ENCODE results near the gene GNA14.

The GNA14 gene

DNA sequence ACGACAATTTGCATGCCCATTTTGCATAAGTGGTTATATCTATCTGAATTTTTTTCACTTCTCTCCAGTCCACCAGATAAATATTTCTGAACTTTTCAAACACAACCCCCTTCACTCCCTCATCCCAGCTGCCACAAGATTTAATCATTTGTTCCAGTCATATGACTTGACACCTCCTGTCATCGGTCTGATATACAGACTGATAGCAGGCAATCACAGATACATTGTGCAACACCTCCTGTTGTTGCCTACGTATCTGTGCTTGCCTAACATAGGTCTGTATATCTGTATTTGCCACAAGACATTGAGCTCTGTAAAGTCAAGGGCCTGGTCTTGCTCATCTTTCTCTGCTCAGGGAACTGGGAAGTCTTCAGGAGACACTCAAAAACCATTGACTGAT, 65.6 kb downstream of the GNA14 start:
- H3K9me3 ChIP-seq (ENCODE audit: control insufficient read depth in 5 of 5, low read length in 5 of 5), result no peaks in the 10 kb centered on the region
- peaks cover 0 to 8% (median 4%) of the 10 kb centered on the region in 5 donors for H3K4me1 ChIP-seq (ENCODE audit: control insufficient read depth in 5 of 5, insufficient read depth in 5 of 5, low read length in 5 of 5)
- no peak overlapping the region for H3K9ac ChIP-seq (ENCODE audit: low read length in 5 of 5)
- H3K27me3 ChIP-seq (ENCODE audit: control insufficient read depth in 5 of 5, insufficient read depth in 4 of 5, low read length in 5 of 5), result no peaks in the 10 kb centered on the region
- H3K27ac ChIP-seq (ENCODE audit: low read depth, low read length), result no peak overlapping the region
- no peaks in the 10 kb centered on the region for H3K36me3 ChIP-seq (ENCODE audit: control insufficient read depth in 5 of 5, insufficient read depth in 5 of 5, low read length in 5 of 5)
- no peak overlapping the region for H3K4me3 ChIP-seq (ENCODE audit: low read depth in 1 of 5, low read length in 5 of 5)

DNA sequence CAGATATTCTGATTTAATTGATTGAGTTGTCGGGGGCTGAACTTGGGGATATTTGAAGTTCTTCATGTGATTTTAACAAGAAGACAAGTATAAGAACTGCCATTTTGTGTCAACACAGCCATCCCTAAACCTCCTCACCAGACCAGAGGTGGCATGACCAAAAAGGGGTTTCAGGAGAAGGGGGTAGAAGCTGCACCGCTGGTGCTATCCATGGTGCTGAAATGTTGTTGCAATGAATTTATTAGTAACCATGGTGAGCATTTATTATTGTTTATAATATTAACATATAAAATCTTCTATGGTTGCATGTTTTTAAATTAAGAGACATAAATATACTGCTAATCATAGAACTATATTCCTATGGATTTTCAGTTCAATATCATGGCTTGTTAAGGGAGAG, 72.3 kb downstream of the GNA14 start:
- Histone ChIP-seq H3K27me3 (ENCODE audit: control insufficient read depth in 5 of 5, insufficient read depth in 4 of 5, low read length in 5 of 5) (no peaks in the 10 kb centered on the region), H3K9ac (ENCODE audit: low read length in 5 of 5) (no peak overlapping the region), H3K4me1 (ENCODE audit: control insufficient read depth in 5 of 5, insufficient read depth in 5 of 5, low read length in 5 of 5) (peaks cover 0 to 9% (median 0%) of the 10 kb centered on the region in 5 donors), H3K4me3 (ENCODE audit: low read depth in 1 of 5, low read length in 5 of 5) (no peak overlapping the region), H3K9me3 (ENCODE audit: control insufficient read depth in 5 of 5, low read length in 5 of 5) (no peaks in the 10 kb centered on the region), H3K27ac (ENCODE audit: low read depth, low read length) (no peak overlapping the region), H3K36me3 (ENCODE audit: control insufficient read depth in 5 of 5, insufficient read depth in 5 of 5, low read length in 5 of 5) (no peaks in the 10 kb centered on the region)

DNA sequence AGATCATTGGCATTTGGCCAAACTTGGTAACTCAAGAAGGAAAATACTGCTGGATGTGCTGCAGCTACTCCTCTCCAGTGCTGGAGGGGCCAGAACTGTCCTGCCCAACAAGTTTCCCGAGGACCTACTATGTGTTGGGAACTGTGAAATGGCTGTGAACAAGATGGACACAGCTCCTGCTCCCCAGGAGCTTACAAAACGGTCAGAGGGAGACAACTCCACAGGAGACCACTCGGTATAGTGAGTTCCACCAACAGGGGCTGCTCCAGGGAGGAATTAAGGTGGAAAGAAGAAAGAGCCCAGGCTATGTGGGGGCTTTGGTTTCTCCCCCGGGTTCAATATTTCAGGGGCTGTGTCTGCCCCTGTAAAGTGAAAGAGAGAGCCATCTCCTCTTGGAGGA, 78.8 kb downstream of the GNA14 start:
- Histone ChIP-seq H3K4me1 (ENCODE audit: control insufficient read depth in 5 of 5, insufficient read depth in 5 of 5, low read length in 5 of 5) (peaks cover 0 to 5% (median 0%) of the 10 kb centered on the region in 5 donors), H3K27me3 (ENCODE audit: control insufficient read depth in 5 of 5, insufficient read depth in 4 of 5, low read length in 5 of 5) (no peaks in the 10 kb centered on the region)

DNA sequence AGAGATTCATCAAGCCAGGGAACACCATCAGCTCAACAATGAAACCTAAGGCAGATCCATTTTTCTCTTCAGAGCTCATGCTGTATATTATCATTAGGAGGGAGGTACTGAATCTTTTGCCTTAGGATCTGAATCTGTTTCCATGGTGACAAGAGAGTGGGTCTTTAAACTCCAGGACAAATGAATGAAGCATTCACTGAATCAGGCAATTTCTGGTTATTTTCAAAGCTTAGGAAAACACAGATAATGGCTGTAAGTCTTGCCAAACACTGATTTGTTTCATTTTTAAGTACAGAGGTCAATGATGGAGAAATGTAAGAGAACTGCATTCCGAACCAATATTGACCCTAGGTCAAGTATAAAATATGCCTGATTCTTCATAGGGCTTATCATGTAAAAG, 84.9 kb downstream of the GNA14 start:
- Histone ChIP-seq H3K4me1 (ENCODE audit: control insufficient read depth in 5 of 5, insufficient read depth in 5 of 5, low read length in 5 of 5) (peaks cover 2 to 20% (median 12%) of the 10 kb centered on the region in 5 donors), H3K4me3 (ENCODE audit: low read depth in 1 of 5, low read length in 5 of 5) (no peak overlapping the region), H3K9ac (ENCODE audit: low read length in 5 of 5) (no peak overlapping the region), H3K36me3 (ENCODE audit: control insufficient read depth in 5 of 5, insufficient read depth in 5 of 5, low read length in 5 of 5) (no peaks in the 10 kb centered on the region), H3K27me3 (ENCODE audit: control insufficient read depth in 5 of 5, insufficient read depth in 4 of 5, low read length in 5 of 5) (no peaks in the 10 kb centered on the region), H3K27ac (ENCODE audit: low read depth, low read length) (peak overlapping the region; percentile 14), H3K9me3 (ENCODE audit: control insufficient read depth in 5 of 5, low read length in 5 of 5) (no peaks in the 10 kb centered on the region)

More for the DNA sequence above, 78.8 kb downstream of the GNA14 start:
- Histone ChIP-seq H3K9me3 (ENCODE audit: control insufficient read depth in 5 of 5, low read length in 5 of 5) (no peaks in the 10 kb centered on the region), H3K27ac (ENCODE audit: low read depth, low read length) (no peak overlapping the region), H3K9ac (ENCODE audit: low read length in 5 of 5) (no peak overlapping the region), H3K4me3 (ENCODE audit: low read depth in 1 of 5, low read length in 5 of 5) (no peak overlapping the region), H3K36me3 (ENCODE audit: control insufficient read depth in 5 of 5, insufficient read depth in 5 of 5, low read length in 5 of 5) (no peaks in the 10 kb centered on the region)

DNA sequence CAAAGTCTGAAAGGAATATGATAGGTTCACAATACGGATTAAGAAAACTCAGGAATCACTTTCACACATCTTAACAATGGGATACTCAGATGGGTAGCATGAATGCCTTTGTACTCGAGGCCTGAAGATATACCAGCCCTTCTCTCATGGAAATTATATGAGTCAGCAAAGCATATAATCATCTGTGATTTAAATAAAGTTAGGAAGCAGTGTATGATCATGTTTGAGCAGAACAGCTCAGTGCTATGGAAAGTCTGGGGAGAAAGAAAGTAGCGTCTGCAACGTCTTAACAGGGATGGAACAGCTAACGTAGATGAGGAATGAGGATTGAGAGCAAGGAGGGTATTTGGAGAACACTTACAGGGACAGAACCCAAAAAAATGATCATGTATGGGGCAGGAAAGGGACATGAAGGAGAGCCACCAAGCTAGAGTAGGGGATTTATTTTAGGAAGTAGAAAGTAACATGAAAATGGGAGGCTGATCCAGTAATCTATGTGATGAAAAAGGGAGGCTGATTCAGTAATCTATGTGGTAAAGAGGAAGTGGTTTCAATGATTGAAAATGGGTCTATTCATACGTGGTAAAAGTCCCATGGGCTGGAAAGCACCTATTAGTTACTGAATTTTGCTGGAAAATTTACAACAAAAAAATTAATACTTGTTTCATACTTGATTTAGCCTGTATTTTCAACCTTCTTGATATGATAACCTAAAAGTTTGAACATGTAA, 85.9 kb downstream of the GNA14 start:
- H3K9me3 ChIP-seq (ENCODE audit: control insufficient read depth in 5 of 5, low read length in 5 of 5), result no peaks in the 10 kb centered on the region
- no peaks in the 10 kb centered on the region for H3K27me3 ChIP-seq (ENCODE audit: control insufficient read depth in 5 of 5, insufficient read depth in 4 of 5, low read length in 5 of 5)
- H3K9ac ChIP-seq (ENCODE audit: low read length in 5 of 5), result no peak overlapping the region

DNA sequence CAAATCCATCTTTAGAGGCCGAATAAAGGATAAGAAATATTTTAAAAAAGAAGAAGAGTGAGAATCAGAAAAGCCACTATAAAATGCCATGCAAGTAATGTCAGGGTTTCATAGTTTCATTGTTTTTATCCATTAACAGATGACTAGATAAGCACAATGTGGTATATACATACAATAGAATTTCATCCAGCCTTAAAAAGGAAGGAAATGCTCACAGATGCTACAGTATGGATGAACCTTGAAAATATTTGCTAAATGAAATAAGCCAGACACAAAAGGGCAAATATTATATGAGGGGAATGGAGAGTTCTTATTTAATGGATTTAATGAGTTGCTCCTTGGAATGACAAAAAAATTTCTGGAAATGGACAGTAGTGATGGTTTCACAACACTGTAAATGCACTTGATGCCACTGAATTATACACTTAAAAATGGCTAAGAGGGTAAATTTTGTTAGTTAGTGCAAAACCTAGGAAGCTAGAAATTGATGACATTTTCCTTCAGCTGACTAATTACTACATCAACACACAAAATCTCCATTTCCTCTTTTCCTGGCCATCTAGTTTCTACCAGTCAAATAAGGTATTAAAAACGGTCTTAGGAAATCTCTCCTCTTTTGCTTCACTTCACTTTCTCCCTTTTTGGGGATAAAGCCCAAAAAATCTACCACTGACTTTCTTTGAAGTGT, 86.6 kb downstream of the GNA14 start:
- Histone ChIP-seq H3K9ac (ENCODE audit: low read length in 5 of 5) (no peak overlapping the region), H3K9me3 (ENCODE audit: control insufficient read depth in 5 of 5, low read length in 5 of 5) (no peaks in the 10 kb centered on the region)

More for the DNA sequence above, 85.9 kb downstream of the GNA14 start:
- no peak overlapping the region for H3K4me3 ChIP-seq (ENCODE audit: low read depth in 1 of 5, low read length in 5 of 5)
- H3K27ac ChIP-seq (ENCODE audit: low read depth, low read length), result no peak overlapping the region
- H3K4me1 ChIP-seq (ENCODE audit: control insufficient read depth in 5 of 5, insufficient read depth in 5 of 5, low read length in 5 of 5), result peaks cover 2 to 25% (median 12%) of the 10 kb centered on the region in 5 donors
- H3K36me3 ChIP-seq (ENCODE audit: control insufficient read depth in 5 of 5, insufficient read depth in 5 of 5, low read length in 5 of 5), result no peaks in the 10 kb centered on the region

DNA sequence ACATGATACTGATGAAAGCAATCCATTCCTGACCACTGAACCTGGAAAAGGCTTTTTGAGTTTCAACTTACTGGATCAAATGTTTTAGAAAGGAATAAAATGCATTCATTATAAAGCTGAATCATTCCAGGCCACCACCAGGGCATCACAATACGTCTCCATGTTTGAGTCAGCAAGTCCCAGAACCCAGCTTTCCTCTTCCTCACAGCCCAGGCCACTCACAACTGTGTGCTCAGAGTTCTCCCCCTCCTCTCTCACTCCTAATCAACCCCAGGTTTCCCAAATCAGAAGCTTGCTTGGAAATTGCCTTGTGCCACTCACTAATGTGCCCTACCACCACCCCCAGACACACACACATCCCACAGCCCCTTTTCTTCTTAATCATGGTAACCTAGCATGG, 91.7 kb downstream of the GNA14 start:
- Histone ChIP-seq H3K9ac (ENCODE audit: low read length in 5 of 5) (no peak overlapping the region), H3K4me1 (ENCODE audit: control insufficient read depth in 5 of 5, insufficient read depth in 5 of 5, low read length in 5 of 5) (peaks cover 0 to 26% (median 0%) of the 10 kb centered on the region in 5 donors)

More for the DNA sequence above, 86.6 kb downstream of the GNA14 start:
- H3K27me3 ChIP-seq (ENCODE audit: control insufficient read depth in 5 of 5, insufficient read depth in 4 of 5, low read length in 5 of 5), result no peaks in the 10 kb centered on the region
- H3K4me3 ChIP-seq (ENCODE audit: low read depth in 1 of 5, low read length in 5 of 5), result no peak overlapping the region
- H3K4me1 ChIP-seq (ENCODE audit: control insufficient read depth in 5 of 5, insufficient read depth in 5 of 5, low read length in 5 of 5), result peaks cover 2 to 25% (median 12%) of the 10 kb centered on the region in 5 donors
- H3K27ac ChIP-seq (ENCODE audit: low read depth, low read length), result no peak overlapping the region
- H3K36me3 ChIP-seq (ENCODE audit: control insufficient read depth in 5 of 5, insufficient read depth in 5 of 5, low read length in 5 of 5), result no peaks in the 10 kb centered on the region

DNA sequence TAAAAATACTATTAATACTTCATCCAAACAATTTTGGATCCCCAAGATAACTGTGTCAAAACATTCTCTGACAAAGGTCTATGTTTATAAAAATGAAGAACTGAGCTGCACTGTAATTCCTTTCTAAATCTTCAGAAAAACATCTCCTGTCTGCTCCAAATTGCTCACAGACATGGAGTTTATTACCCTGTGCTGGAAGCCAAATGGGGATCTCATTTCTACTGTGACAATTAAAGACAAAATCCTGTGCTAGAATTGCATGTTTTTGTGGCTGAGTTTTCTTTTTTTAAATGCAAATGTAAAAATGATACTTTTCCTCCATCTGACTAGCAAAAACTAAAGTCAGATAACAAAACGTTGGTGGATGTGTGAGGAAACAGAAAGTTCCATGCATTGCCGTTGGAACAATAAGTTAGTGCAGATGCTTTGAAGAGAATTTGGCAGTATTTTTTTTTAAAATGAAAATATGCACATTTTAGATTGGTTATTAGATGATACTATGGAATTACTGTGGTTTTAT, 93.5 kb downstream of the GNA14 start:
- Histone ChIP-seq H3K9ac (ENCODE audit: low read length in 5 of 5) (no peak overlapping the region), H3K36me3 (ENCODE audit: control insufficient read depth in 5 of 5, insufficient read depth in 5 of 5, low read length in 5 of 5) (no peaks in the 10 kb centered on the region), H3K9me3 (ENCODE audit: control insufficient read depth in 5 of 5, low read length in 5 of 5) (no peaks in the 10 kb centered on the region), H3K27me3 (ENCODE audit: control insufficient read depth in 5 of 5, insufficient read depth in 4 of 5, low read length in 5 of 5) (no peaks in the 10 kb centered on the region), H3K4me1 (ENCODE audit: control insufficient read depth in 5 of 5, insufficient read depth in 5 of 5, low read length in 5 of 5) (peaks cover 0 to 26% (median 0%) of the 10 kb centered on the region in 5 donors), H3K27ac (ENCODE audit: low read depth, low read length) (no peak overlapping the region), H3K4me3 (ENCODE audit: low read depth in 1 of 5, low read length in 5 of 5) (no peak overlapping the region)

More for the DNA sequence above, 91.7 kb downstream of the GNA14 start:
- H3K27me3 ChIP-seq (ENCODE audit: control insufficient read depth in 5 of 5, insufficient read depth in 4 of 5, low read length in 5 of 5), result no peaks in the 10 kb centered on the region
- H3K27ac ChIP-seq (ENCODE audit: low read depth, low read length), result no peak overlapping the region
- no peak overlapping the region for H3K4me3 ChIP-seq (ENCODE audit: low read depth in 1 of 5, low read length in 5 of 5)
- H3K9me3 ChIP-seq (ENCODE audit: control insufficient read depth in 5 of 5, low read length in 5 of 5), result no peaks in the 10 kb centered on the region
- H3K36me3 ChIP-seq (ENCODE audit: control insufficient read depth in 5 of 5, insufficient read depth in 5 of 5, low read length in 5 of 5), result no peaks in the 10 kb centered on the region

DNA sequence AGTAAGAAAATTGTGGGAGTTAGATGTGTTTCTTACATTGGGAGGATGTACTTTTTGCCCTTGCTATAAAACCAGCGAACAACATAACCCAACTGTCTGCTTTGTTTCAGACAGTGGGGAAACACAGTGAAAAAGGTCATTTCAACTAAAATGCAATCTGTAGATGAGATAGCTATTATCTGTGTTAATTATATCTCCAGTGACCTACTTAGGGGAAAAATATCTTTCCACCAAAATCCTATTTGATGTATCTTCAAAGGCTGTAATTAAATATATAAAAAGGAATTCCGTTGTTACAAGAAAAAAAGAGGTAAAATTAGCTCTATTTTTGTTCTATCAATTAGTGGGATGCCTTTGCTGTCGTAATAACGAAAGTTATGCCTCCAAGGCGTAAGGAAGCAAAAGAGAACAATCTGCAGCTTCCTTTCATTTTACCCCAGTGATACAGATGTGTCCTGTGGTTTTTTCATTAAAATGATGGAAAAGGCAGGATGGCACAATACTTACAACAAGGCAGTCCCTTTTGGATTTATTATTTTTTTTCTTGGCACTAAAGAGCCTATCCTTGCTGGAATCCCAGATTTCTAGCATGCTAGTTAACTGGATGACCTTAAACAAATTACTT, 100.9 kb downstream of the GNA14 start:
- no peak overlapping the region for H3K27ac ChIP-seq (ENCODE audit: low read depth, low read length)
- no peaks in the 10 kb centered on the region for H3K36me3 ChIP-seq (ENCODE audit: control insufficient read depth in 5 of 5, insufficient read depth in 5 of 5, low read length in 5 of 5)
- H3K4me3 ChIP-seq (ENCODE audit: low read depth in 1 of 5, low read length in 5 of 5), result no peak overlapping the region
- H3K9me3 ChIP-seq (ENCODE audit: control insufficient read depth in 5 of 5, low read length in 5 of 5), result peaks cover 0 to 3% (median under 1%) of the 10 kb centered on the region in 5 donors
- H3K27me3 ChIP-seq (ENCODE audit: control insufficient read depth in 5 of 5, insufficient read depth in 4 of 5, low read length in 5 of 5), result no peaks in the 10 kb centered on the region
- H3K9ac ChIP-seq (ENCODE audit: low read length in 5 of 5), result no peak overlapping the region
- H3K4me1 ChIP-seq (ENCODE audit: control insufficient read depth in 5 of 5, insufficient read depth in 5 of 5, low read length in 5 of 5), result peaks cover 0 to 8% (median 0%) of the 10 kb centered on the region in 5 donors

Data from subcutaneous abdominal adipose tissue (tissue), 5 donors.